AG10803 (cell line): Measurements from ENCODE around the gene TRPC3.
A peak's percentile ranks its signal among the peaks of the same experiment; 100 is the strongest.

ENCODE experiments used
- DNase-seq: peaks from one replicate; pipeline ENCODE4 v3.0.0; 2010; ENCODE audit warnings: low read depth
- H3K4me3 ChIP-seq: 2 replicates; pipeline ENCODE4 v1.5.1; 2011; ENCODE audit warnings: mild to moderate bottlenecking, low read length, control low read depth
- TF ChIP-seq, protein P1 (sequence below): conservative IDR thresholded peaks from 2 replicates; pipeline ENCODE4 v1.5.1; 2011; ENCODE audit warnings: mild to moderate bottlenecking, low read length, control low read depth, inconsistent platforms

Gene TRPC3

DNA sequence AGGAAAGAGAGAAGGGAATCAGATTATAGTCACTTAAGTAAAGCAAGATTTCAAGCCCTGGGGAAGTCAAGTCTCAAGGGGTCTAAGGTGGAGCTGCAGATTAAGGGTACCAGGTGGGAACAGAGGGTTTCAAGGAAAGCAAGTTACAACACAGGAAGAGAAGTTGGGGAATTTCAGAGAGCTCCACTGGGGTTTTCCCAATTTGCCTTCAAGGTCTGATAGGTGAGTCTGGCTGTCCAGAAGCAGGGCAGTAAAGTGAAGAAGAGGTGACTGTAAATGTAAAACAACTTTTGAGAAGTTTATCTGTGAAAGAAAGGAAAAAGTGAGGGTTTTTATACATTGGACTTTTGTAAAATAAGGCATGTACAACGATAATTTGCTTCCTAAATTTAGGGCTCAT is 37.1 kb upstream of the TRPC3 start:
- DNase-seq = no peak
- TF ChIP-seq, protein P1, sequence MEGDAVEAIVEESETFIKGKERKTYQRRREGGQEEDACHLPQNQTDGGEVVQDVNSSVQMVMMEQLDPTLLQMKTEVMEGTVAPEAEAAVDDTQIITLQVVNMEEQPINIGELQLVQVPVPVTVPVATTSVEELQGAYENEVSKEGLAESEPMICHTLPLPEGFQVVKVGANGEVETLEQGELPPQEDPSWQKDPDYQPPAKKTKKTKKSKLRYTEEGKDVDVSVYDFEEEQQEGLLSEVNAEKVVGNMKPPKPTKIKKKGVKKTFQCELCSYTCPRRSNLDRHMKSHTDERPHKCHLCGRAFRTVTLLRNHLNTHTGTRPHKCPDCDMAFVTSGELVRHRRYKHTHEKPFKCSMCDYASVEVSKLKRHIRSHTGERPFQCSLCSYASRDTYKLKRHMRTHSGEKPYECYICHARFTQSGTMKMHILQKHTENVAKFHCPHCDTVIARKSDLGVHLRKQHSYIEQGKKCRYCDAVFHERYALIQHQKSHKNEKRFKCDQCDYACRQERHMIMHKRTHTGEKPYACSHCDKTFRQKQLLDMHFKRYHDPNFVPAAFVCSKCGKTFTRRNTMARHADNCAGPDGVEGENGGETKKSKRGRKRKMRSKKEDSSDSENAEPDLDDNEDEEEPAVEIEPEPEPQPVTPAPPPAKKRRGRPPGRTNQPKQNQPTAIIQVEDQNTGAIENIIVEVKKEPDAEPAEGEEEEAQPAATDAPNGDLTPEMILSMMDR = no peak

GRCh38 chr4:121980643-121981042 is 28.8 kb upstream of the TRPC3 start:
- peak; percentile 80 for DNase-seq
- TF ChIP-seq, protein P1 = no peak

More for the DNA sequence above, 37.1 kb upstream of the TRPC3 start:
- no peak overlapping the region for H3K4me3 ChIP-seq

GRCh38 chr4:121978172-121978516 is 26.3 kb upstream of the TRPC3 start:
- no peak overlapping the region for H3K4me3 ChIP-seq
- TF ChIP-seq, protein P1 = no peak
- no peak for DNase-seq

More at GRCh38 chr4:121980643-121981042, 28.8 kb upstream of the TRPC3 start:
- H3K4me3 ChIP-seq = no peak overlapping the region

DNA sequence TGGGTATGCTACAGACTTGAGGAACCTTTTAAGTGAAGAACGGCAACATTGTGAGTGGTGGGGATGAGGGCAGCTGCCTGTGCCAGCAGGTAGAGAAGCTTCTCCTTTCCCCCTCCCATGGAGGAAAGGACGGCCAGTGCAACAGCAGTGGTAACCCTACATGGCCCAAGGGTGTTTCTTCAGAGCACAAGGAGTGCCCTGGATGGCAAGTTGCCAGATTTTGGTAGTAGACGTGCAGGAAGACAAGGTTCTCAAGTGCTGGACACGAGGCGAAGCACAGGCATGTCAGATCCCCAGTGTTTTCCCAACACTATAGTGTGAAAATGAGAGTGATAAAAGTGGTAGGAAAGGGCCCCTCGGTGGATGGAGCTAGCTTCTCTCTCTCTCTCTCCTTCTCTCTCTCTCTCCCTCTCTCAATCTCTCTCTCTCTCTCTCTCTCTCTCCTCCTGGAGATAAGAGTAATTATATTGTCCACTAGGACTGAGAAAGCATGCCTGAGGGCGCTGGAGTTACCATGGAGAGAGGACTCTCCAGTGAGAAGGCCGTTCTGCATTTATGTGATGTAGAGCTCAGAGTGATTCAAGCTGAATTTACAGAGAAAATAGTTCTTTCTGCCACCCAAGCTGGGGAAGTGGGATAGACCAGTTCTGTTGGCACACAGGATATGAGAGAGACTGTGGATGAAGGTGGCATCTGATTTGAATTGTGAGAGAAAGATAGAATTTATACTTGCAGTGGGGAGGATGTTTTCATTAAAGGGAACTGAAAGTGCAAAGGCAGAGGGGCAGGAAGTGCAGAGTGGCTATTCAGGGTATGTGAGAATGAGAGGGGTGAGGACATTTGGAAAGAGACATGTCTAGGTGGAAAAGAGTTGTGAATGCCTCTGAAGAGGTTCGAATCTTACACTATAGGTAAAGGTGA is 25.7 kb upstream of the TRPC3 start:
- DNase-seq = no peak
- no peak overlapping the region for H3K4me3 ChIP-seq
- TF ChIP-seq, protein P1 = no peak

- TF ChIP-seq, protein P1 = no peak
These were observed 23.9 kb upstream of the TRPC3 start for GRCh38 chr4:121975784-121976183.

GRCh38 chr4:121973816-121974215 is 22.0 kb upstream of the TRPC3 start:
- TF ChIP-seq, protein P1 = no peak
- no peak for DNase-seq
- H3K4me3 ChIP-seq = no peak overlapping the region

More at GRCh38 chr4:121975784-121976183, 23.9 kb upstream of the TRPC3 start:
- DNase-seq = no peak
- no peak overlapping the region for H3K4me3 ChIP-seq

DNA sequence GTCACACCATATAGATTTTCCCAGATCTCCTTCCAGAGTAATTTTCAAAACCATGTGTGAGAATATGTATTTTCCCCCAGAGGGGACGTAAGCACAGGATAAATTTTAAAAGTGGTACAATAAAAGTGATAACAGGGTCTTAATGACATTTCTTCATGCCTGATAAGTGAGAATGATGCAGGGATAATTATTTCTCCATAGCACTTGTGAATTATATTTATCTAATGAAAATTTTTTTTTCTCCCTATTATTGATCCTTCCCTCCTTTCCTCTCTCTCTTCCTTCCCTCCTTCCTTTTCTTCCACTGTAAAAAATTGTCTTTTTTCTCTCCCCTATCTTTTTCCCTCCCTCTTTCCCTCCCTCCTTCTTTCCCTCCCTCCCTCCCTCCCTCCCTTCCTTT is 17.0 kb upstream of the TRPC3 start:
- TF ChIP-seq, protein P1 = no peak
- no peak overlapping the region for H3K4me3 ChIP-seq
- no peak for DNase-seq
